ENCODE data around the gene ADAMTS16.

ADAMTS16 gene

GRCh38 chr5:5189051-5189430 lies 48.9 kb downstream of the ADAMTS16 start:
- no peak for DNase-seq

DNA sequence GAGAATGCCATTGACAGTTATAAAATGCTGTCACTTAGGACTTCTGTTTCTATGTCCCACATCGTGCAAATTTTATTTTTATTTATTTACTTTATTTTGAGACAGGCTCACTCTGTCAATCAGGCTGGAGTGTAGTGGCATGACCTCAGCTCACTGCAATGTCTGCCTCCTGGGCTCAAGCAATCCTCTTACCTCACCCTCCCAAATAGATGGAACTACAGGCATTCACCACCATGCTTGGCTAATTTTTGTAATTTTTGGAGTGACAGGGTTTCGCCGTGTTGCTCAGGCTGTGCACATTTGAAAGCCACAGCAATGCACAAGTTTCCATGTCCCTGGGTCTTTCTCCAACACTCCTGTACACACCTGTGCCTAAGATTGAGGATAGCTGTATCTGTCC lies 51.8 kb downstream of the ADAMTS16 start:
- no peak for DNase-seq

- DNase-seq = no peak
Measured at GRCh38 chr5:5192681-5193080, 52.6 kb downstream of the ADAMTS16 start.

- no peak for DNase-seq
Measured at GRCh38 chr5:5195128-5195918, 55.2 kb downstream of the ADAMTS16 start.

DNA sequence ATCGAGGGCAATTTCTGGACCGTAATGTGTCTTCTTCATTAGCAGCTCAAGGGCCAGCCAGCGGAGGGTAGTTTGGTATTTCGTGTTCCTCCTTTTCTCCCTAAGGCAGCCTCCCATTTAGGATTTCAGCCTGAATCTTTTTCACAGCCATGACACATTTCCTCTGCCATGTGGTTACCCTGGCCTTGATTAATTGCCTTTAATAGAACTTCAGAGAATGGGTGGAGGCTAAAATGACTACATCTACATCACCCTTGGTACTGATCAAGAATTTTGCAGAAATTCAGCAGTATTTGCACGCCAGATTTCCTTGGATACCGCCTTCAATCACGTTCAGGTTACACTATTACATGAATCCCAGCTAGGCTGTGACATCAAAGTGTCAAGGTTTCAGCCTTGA lies 58.0 kb downstream of the ADAMTS16 start:
- no peak for DNase-seq

DNA sequence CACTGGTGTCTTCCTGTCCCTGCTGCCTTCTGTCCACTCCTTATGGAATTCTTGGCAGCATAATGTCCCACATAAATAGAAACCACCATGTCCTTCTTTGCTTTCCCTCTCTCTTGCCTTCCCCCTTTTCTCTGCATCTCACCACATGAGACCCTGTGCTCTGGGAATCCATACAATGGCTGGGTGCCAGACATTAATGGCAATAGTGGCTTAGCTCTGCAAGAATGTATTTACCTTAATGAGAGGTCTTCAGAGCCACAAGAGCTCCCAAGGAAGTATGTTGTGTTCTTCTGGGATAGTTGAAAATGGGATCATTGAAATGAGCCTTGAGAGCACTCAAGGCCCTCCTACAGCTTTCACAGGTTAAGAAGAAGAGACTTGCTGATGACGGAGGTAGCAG lies 58.7 kb downstream of the ADAMTS16 start:
- no peak for DNase-seq

DNA sequence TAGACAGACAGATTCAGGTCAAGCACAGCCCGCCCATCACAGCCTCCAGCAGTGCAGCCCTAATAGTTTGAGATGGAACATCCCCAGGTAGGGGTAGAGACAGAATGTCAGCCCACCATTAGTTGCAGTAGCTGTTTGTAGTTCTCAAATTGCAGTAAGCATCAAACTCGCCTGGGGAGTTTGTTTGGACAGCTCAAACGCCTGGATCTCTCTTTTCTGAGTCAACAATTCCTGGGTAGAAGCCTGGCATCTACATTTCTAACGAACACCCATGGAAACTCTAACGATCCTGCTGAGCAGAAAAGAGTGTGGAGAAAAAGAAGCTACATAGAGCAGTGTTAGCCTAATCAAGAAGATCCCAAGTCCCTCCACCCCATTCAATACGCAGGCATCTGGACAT lies 59.4 kb downstream of the ADAMTS16 start:
- no peak for DNase-seq

- DNase-seq = no peak
Measured at GRCh38 chr5:5200133-5200532, 60.0 kb downstream of the ADAMTS16 start.

DNA sequence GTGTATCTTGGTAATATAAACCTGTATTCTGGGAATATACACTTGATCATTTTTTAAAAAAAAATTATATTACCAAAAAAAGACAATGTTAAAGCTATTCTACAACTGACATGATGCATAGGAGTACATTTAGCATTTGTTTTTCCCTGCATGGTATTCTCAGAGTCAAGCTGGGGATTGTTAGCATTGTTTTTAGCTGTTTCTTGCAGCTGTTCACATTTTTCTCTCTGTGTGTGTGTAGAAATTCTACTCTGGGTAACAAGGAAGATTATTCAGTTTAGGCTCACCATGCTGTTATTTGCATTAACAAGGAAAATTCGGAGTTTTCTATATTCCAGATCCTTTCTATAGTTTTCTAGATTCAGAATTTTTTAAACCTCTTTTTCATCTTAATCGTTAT lies 62.2 kb downstream of the ADAMTS16 start:
- no peak for DNase-seq

DNA sequence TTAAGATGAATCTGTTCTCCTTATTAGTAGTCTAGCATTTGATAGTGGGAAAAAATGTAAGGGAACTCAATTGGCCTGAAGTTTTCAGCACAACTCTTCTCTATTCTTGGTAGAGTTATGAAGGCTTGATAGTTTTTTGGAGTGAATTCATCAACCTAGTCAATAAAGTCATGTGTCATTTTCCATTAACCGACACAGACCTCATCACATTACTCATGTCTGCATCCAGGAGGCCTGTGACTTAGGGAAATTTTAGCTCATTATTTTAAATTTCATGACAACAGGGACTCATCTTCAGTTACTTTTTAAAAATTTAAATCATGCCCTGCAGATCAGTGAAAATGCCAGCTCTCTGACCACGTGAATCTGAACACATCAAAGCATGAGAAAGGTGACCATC lies 63.3 kb downstream of the ADAMTS16 start:
- no peak for DNase-seq

DNA sequence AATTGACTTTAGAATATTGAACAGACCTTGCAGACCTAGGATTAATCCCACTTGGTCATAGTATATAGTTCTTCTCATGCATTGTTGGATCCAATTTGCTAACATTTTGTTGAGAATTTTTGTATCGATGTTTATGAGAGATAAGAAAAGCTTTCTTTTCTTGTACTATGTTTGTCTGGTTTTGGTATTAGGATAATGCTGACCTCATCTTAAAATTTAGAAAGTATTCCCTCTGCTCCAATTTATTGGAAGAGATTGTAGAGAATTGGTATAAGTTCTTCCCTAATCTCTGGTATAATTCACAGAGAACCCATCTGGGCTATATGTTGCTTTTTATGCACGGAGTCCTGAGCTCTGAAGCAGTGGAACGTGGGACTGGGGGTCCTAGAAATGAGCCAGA lies 67.7 kb downstream of the ADAMTS16 start:
- no peak for DNase-seq

- no peak for DNase-seq
Measured at GRCh38 chr5:5209089-5209488, 69.0 kb downstream of the ADAMTS16 start.

DNA sequence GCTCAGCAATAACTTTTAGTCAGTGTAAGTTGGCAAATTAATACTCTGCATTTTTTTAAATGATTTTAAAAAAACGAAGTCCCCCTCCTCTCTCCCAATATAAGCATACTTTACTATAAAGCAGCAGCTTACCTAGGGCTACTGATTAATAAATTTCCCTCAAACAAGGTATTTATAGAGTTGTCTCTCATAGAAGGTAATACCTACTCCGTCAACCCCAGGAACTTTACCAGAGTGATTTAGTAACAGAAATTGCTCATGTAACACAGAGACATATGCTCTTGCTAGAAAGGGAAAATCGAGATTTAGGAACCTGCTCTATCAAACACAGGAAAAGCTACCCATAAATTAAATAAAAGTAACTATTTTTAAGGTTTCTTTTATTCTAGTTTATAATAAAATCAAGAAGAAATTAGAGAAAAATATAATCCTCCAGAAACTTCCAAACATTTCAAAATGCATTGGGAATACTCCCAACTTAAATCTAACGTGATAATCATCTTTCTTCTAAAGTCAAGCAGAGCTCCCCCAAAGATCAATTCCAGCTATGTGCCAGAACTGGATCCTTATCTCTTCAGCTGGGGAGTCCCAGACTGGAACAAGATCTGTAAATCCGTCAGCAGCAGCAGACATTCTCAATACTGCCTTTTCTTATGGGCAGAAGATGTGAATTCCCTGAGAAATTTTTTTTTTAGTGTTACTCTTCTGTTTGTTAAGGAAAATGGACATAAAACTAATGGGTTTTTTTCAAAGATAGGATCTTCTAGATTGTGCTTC lies 69.6 kb downstream of the ADAMTS16 start:
- DNase-seq = no peak

GRCh38 chr5:5217371-5217770 lies 77.2 kb downstream of the ADAMTS16 start:
- DNase-seq = no peak

DNA sequence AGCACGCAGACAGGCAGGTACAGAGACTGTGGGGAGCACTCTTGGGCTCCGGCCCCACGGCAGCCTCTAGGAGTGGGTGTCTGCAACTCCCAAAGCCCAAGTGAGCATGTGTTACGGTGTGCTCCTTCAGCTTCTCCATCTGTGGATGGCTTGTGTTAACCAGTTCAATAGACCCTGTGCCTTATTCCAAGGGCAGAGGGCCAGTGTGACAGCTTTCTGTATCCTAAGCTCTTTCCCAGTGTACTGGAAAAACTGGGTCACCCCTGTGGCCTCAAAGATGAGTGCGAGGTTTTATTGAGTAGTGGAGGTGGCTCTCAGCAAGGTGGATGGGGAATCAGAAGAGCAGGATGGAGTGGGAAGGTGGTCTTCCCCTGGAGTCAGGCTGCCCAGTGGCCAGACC lies 78.3 kb downstream of the ADAMTS16 start:
- no peak for DNase-seq

DNA sequence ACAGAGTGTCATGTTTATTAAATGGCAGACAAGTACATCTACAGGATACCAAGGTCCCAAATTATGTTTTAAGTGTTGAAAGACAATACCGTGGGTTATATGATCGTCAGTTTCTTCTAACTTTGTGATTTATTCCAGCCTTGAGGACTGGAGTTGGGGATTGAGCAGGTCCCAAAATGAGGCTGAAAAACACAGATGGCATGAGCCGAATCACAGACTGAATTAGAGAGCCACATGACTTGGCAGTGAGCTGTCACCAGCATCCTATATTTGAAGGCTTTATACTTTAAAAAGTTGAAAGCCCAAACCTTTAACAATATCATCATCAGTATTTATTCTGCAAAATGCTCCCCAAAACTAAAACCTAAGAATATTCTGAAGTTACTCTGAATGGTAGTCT lies 79.4 kb downstream of the ADAMTS16 start:
- DNase-seq = no peak

- no peak for DNase-seq
Measured at GRCh38 chr5:5220901-5221631, 80.9 kb downstream of the ADAMTS16 start.

DNA sequence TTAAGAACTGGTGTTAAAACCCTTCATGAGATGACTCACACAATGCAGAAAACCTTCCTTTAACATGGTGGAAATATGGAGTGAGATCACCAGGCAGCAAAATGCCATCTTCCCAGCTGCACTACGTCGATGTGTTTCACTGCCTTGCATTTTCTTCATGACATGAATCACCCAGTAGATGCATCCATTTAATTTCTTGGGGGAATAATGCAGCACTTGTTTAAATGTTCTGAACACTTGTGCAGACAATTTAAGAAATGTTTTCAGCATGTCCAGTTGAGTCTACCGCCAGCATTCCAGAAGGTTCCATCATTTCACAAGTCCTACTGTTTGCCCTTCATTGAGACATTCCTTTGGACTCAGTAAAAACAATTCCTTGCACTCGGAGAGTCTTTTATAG lies 81.6 kb downstream of the ADAMTS16 start:
- no peak for DNase-seq

GRCh38 chr5:5231576-5231975 lies 91.4 kb downstream of the ADAMTS16 start:
- DNase-seq = no peak

DNA sequence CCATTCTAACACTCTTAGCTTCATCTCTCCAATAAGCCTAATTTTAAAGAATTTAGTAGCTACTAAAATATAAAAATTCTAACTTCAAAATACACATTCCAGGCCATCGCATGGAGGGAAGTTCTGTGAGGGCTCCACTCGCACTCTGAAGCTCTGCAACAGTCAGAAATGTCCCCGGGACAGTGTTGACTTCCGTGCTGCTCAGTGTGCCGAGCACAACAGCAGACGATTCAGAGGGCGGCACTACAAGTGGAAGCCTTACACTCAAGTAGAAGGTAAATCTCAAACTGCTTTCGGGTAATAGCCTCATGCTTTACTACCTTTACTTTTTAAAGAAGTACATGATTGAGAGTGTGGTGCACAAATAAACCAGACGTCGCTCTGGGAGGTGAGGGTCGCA lies 94.8 kb downstream of the ADAMTS16 start:
- no peak for DNase-seq

DNA sequence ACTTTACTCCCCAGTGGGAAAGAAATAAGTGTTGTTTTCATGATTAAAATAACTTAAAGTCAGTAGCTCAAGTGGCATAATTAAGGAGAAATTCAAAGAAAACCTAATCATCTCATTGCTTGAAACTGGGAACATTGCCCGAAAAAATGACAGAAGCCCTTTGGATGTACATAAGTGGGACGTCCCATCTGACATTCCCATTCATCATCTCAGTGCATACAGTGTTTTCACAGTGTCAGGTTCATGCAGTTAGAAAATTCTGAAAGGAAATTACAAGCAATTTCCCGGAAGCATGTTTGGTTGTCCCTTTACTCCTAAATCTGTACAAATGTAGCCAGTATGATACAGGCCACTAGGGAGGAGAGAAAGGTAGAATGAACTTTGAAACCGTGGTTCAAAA lies 95.6 kb downstream of the ADAMTS16 start:
- DNase-seq = no peak

DNA sequence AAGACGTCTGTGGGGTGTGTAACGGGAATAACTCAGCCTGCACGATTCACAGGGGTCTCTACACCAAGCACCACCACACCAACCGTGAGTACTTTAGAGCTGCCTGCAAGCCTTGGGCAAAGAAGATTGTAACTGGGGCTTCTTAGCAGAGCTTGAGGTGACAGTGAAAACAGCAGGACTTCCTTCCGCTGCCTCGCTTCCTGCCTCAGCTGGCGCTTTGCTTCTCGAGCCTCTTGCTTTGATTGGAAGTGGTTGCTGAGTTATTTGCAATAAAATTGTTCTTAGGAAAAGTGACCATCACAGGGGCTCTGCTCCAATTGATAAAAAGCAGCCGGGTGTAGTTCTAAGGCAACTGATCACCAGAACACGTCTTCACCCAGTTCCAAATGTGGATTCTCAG lies 99.1 kb downstream of the ADAMTS16 start:
- DNase-seq = no peak

DNA sequence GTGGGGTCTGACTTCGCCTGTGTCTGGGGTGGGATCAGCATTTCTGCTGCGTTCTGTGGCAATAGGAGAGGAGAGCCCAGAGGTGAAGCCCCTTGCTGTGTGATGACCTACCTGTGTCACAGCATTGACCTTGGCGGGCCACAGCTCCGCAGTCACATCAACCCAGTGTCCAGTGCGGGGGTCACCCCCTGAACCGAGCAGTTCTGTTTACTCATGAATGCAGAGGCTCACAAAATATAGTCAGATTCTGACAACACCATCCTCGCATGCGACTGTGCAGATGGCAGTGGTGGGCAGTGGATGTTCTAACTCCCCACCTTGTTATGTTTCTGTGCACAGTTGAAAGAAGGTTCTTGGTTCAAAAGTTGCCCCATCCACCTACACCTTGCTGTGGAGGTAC lies 100.1 kb downstream of the ADAMTS16 start:
- DNase-seq = no peak

DNA sequence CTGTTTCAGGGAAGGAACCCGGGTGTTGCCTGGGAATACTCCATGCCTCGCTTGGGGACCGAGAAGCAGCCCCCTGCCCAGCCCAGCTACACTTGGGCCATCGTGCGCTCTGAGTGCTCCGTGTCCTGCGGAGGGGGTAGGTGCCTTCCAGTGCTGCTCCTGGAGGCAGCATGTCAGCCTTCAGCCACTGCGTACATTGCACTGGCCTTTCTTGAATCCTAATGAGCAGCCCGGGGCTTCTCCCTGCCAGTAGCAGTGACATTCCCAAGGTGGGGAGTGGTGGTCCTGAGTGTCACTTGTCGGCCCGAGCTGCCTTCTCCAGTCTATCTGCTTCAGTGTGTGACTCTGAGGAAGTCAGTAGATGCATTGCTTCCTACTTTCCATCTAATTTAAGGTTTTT lies 101.9 kb downstream of the ADAMTS16 start:
- no peak for DNase-seq
